GM18858 (cell line): ENCODE data around the gene METTL1.
"Not testable (repeated sequence)": the region's sequence is repeated elsewhere in the genome, so short reads cannot be mapped to it uniquely, and the experiment has no call there.

Experiments used
- ATAC-seq: cut with Tn5 transposase; IDR thresholded peaks from one replicate; pipeline ENCODE4 v1.9.1; 2021; ENCODE audit not compliant: unreplicated experiment

Gene METTL1

DNA sequence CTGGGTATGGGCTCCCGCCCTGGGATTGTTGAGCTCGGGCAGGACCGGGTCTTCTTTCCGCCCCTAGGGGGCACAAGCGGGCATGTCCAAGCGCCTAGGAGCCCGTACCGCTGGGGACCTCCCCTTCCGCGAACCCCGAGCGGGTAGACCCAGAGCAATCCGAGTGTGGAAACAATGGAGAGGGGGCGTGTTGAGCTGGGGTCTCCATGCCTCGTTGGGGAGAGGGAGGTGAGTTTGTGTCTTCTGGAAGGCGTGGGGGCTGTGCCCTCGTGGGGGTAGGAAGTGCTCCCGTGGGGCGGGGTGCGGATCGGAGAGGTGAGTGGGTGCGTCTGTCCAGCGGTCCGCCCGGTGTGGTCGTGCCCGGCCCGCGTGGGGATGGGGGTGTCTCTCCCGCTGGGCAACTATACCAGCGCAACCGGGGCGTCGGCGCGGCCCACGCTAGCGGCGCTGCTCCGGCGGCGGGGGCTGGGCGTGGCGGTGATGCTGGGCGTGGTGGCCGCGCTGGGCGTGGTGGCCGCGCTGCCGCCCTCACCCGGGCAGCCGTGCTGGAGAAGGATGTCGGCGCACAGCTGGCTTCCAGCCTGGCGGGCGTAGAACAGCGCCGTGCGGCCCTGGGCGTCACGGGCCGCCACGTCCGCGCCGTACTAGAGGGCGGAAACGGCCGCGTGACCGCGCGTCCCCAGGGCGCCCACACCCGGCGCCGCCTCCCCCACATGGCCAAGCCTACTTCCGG, 45.6 kb downstream of the METTL1 start:
- no peak for ATAC-seq

DNA sequence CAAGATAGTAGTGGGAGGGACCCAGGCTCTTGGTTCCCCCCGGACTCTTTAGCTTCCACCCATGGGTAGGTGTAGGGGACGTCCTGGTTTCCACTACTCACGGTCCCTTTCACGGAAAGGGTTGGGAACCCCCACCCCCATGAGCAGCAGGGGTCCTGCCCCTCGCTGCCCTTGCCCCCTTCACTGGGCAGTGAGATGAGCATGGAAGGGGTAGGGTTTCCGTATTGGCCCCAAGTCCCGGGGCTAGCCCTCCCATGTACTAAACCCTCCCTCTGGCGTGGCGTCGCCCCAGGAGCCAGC, 46.1 kb downstream of the METTL1 start:
- ATAC-seq: no peak

DNA sequence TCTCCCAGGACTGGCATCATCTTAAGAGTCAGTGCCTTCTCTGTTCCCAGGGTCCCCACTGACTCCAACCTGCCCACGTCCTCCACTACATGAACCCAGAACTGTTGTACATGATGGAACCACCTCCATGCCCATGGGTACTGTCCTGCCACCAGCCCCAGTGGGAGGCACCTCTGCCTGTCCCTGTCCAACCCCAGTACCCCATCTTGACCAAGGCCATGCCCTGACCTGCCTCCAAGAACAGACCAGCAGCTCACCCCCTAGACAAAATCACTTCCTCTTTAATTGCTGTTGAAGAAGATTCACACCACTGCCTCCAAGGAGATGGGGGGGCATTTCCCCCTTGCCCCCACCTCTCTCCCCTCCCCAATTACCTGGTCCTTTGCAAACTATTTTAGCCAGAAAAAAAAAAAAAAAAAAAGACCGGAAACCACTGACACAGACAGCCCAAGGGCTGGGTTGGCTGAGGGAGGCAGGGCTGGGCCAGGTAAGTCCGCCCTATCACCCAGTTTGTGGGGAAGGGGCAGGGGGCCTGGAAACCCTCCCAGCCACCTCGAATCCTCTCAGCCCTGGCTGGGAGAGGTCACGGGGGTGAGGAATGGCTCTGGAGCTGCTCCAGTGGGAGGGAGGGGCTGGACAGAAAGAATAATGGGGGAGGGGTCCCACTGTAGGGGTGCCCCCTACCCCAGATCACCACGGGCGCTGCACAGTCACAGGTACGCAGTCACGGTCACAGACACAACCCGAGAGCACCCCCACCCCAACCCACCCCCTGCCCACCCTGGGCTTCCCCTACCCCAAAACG, 46.8 kb downstream of the METTL1 start:
- no peak for ATAC-seq

DNA sequence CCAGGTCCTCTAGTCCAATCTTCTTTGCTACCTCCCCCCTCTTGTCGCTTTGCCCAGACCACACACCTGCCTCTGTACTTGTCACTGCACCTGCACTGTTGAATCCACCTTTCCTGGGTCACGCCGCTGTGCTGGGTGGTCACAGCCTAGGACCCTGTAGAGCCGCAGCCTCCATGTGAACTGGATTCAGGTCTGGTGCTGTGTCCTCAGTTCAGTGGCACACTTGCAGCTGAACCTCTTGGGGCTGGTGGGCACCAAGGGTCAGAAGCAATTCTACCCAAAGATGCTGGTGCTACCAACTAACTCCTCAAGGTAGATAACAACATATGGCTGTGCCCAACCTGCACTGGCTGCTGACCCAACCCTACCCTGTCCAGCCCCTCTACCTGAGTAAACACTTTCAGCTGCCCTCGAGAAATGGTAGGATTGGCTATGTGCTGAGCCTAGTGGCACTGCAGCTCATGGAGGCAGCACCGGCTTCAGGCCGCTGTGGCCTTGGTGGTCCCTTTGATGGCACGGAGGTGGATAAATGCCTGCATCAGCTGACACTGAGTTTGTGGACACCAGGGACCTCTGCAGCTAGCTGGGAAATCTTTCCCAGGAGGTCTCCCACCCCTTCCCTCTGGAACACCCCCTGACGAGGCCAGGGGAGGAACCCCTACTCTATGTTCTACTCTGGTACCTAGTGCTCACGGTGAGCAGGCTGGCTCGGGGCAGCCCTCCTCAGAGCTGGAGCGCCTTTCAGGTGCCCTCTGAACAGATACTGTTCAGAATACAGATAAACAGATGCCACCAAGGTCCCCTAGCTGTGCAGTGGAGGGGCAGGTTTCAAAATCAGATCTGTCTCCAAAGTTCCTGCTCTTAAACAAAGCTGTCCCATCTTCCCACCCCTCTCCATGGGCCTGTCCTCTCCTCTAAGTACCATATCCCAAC, 47.6 kb downstream of the METTL1 start:
- ATAC-seq: no peak

DNA sequence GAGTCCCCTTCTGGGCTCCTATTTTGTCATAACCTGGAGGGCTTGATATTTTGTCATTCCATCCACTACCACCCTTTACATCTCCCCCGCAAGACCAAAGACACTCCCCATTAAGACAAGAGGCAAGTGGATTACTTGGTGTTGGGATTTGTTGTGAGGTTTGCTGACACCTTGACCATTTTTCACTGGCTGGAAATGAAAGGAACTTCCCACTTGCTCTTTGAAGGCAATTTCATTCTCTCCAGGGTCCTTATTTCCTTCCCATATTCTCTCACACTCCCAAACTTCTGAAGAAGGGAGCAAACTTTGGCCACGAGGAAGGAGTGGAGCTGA, 48.3 kb downstream of the METTL1 start:
- no peak for ATAC-seq

DNA sequence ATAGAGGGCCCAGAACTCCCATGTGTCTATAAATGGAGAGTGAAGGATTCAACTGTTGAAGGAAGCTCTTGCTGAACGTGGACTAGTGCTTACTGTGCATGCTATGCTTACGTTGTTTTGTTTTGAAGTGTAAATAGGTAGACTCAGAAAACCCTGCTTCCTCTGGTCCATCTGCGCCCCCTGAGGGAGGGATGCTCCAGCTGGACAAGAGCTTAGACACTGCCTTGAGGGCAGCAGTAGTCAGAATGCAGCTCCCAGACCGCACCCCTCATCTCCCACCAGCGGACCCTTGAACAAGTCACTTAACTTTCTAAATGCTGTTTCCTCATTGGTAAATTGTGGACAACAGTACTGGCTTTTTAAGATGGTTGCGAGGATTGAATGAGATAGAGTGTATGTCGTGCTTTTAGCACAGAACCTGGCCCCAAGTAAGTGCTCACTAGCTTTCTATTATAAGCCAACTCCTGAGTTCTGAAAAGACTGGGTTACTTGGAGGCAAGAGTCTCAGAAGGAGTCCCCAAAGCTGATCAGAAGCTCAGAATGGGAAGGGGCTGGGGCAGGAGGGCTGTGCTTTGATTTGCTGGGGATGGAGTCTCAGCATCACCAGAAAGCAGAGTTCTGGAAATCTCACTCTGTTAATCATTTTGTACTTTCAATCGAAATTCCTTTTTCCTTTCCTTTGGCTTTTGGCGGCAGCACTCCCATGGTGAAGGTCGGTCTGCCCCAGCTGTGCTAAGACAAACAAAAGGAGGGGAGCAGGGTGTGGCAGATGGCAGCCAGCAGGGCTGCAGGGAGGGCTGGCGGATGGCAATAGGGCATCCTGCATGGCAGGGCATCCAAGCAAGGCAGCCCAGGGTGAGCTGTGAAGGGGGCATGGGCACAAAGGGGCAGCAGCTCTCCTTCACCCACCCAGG, 48.9 kb downstream of the METTL1 start:
- no peak for ATAC-seq

DNA sequence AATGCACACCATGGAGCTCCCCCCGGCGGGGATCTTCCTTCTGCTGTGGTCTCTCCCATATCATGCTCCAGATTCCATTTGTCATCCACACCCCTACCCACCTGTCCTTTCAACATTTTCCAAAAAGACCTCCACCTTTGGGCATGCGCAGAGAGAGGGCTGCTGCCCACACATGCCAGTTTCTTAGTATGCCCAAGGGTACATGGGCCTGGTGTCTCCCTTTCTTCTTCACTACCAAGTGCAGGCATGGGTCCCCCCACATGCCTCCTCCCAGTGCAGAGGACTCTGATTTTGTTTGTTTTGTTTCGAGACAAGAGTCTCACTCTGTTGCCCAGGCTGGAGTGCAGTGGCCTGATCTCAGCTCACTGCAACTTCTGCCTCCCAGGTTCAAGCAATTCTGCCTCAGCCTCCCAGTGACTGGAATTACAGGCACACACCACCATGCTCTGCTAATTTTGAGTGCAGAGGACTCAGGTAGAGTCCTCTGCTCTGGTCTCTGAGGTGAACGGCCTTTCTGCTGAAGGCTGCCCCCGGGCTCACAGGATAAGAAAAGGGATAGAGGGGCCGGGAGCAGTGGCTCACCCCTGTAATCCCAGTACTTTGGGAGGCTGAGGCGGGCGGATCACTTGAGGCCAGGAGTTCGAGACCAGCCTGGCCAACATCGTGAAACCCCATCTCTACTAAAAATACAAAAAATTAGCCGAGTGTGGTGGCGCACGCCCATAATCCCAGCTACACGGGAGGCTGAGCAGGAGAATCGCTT, 49.9 kb downstream of the METTL1 start:
- not testable (repeated sequence) for ATAC-seq

DNA sequence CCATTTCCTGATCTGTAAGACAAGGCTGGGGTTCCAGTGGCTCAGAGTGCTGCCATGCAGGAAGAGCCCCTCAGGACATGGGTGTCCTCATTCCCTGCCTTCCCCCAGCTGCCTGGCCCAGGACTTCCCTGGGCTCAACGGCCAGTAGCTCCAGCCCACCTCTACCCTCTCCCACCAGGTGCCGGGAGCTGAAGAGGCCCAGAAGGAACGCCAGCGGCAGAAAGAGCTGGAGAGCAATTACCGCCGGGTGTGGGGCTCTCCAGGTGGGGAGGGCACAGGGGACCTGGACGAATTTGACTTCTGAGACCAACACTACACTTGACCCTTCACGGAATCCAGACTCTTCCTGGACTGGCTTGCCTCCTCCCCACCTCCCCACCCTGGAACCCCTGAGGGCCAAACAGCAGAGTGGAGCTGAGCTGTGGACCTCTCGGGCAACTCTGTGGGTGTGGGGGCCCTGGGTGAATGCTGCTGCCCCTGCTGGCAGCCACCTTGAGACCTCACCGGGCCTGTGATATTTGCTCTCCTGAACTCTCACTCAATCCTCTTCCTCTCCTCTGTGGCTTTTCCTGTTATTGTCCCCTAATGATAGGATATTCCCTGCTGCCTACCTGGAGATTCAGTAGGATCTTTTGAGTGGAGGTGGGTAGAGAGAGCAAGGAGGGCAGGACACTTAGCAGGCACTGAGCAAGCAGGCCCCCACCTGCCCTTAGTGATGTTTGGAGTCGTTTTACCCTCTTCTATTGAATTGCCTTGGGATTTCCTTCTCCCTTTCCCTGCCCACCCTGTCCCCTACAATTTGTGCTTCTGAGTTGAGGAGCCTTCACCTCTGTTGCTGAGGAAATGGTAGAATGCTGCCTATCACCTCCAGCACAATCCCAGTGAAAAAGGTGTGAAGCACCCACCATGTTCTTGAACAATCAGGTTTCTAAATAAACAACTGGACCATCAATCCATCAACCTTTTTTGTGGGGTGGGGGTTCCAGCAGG, 51.0 kb downstream of the METTL1 start:
- ATAC-seq: no peak

DNA sequence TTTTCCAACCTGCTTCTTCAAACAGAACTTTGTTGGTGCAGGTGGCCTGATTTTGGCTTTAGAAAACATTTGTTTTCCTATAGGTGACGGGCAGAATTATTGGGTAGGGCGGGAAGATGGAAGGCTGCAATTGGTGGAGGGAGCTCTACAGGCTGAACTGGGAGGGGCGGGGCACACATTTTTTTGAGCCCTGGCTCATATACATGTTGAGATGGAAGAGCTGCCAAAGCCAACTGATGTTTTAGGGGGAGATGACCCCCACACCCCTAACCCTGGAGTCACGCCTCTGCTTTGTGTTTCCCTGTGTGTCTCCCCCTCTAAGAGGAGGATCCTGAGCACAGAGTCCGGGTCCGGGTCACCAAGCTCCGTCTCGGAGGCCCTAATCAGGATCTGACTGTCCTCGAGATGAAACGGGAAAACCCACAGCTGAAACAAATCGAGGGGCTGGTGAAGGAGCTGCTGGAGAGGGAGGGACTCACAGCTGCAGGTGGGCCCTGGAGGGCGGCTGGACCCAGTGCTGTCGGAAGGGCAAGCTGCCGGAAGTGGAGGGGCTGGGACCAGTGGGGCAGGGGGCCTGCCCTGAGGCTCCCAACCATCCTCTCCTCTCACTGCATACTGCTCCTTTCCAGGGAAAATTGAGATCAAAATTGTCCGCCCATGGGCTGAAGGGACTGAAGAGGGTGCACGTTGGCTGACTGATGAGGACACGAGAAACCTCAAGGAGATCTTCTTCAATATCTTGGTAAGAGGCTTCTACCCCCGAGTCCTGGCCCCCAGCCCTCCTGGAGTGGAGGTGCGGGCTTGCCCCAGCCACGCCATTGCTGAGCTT, 51.9 kb downstream of the METTL1 start:
- no peak for ATAC-seq

DNA sequence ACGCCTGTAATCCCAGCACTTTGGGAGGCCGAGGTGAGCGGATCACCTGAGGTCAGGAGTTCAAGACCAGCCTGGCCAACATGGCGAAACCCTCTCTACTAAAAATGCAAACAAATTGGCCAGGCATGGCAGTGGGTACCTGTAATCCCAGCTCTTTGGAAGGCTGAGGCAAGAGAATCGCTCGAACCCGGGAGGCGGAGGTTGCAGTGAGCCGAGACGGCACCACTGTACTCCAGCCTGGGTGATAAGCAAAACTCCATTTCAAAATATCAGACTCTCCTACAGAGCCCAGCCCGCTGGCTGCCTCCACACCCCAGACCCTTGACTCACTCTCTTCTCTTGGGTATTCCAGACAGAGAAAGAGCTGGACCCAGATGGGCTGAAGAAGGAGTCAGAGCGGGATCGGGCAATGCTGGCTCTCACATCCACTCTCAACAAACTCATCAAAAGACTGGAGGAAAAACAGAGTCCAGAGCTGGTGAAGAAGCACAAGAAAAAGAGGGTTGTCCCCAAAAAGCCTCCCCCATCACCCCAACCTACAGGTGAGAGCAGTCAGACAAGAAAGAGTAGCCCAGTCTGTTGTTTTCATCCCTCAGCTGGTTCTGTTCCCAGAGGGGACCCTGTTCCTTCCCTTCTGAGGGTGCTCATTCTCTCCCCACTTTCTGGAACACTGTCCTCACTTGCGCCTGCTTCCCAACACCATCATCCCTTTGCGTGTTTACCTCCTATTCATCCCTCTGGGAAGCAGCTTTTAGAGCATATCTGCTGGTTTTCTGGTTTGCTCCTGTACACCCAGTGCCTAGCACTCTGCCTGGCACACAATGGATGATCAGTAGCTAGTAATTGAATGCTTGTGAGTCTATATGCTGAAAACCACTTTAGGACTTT, 53.0 kb downstream of the METTL1 start:
- no peak for ATAC-seq
